ENCODE measurements around the gene APOL6.

- TF ChIP-seq POLR2A (IDR thresholded peaks at IDR 0.05; ENCODE audit: low read depth, low read length) = no peak
- no peak for TF ChIP-seq CTCF (conservative IDR thresholded peaks at IDR 0.05; ENCODE audit: low read depth, low read length)
- TF ChIP-seq RAD21 (IDR thresholded peaks at IDR 0.05; ENCODE audit: low read length) = no peak
- TF ChIP-seq RFX5 (IDR thresholded peaks at IDR 0.05; ENCODE audit: low read depth, low read length) = no peak
- no peak for TF ChIP-seq ELK1 (IDR thresholded peaks at IDR 0.05; ENCODE audit: borderline replicate concordance, low read depth, low read length)
These were observed 29.4 kb downstream of the APOL6 start for GRCh38 chr22:35677460-35678187.
